ENCODE results near the gene GBP3. TPM values are rescaled to one million over a fixed set of nuclear protein-coding genes. Genes with fewer than 3 reads are reported as not detected.
"Not testable (repeated sequence)": the region's sequence is repeated elsewhere in the genome, so short reads cannot be mapped to it uniquely, and the experiment has no call there.

The GBP3 gene
- total and polyA plus RNA-seq, 10 of the 15 experiments (the other 5 are each of a cell fraction or from before 2014, with no cell fraction given) = 0.21 to 3.1 (median 1.7) TPM

DNA sequence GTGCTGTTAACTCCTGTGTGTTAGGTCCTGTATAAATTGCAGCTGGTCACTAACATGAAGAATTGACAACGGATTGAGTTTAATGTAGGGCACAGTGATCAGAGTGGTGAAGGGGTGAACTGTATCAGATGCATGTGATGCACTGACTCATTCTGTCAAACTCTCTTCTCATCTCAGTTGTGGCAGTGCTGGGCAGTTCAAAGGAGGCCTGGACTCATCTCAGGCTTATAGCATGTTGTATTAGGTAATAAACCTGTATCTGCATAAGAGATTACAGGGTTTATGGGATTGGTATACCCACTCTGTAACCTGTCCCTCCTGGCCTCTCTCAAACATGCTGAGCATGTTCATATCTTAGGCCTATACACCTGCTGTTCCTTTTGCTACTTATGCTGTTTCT lies 12.4 kb upstream of the GBP3 start:
- WGBS (ENCODE audit: insufficient coverage, insufficient replicate concordance, low lambda C conversion rate, missing lambda C conversion rate) = 93% methylated on average over 1 of the region's 1 CpG
- in situ Hi-C loops (cut with MboI) = no loop called here
- no peak for ATAC-seq
- no peaks in the 10 kb centered on the region; the same call in 2 of the 3 replicates for H3K9me3 ChIP-seq (replicated peaks; ENCODE audit: control insufficient read depth, insufficient read depth, low read length)
- H3K36me3 ChIP-seq (ENCODE audit: control insufficient read depth in 2 of 2, insufficient read depth in 2 of 2, low read length in 1 of 2) = no peaks in the 10 kb centered on the region
- H4K20me1 ChIP-seq (ENCODE audit: control insufficient read depth, insufficient read depth) = no peaks in the 10 kb centered on the region
- RAD21 ChIA-PET (ENCODE audit: unreplicated experiment) = no interaction called here
- H3K4me1 ChIP-seq (ENCODE audit: control insufficient read depth, insufficient read depth, low read length) = peaks cover 4% of the 10 kb centered on the region; the same call in 1 of the 2 replicates
- H2AFZ ChIP-seq (ENCODE audit: control insufficient read depth, low read depth, low read length) = no peak overlapping the region
- no peak for FAIRE-seq
- no peak overlapping the region for H3K9ac ChIP-seq (ENCODE audit: control insufficient read depth, insufficient read depth, low read length)
- H3K79me2 ChIP-seq (ENCODE audit: control insufficient read depth, insufficient read depth, low read length) = no peaks in the 10 kb centered on the region
- no peak for DNase-seq (ENCODE audit: low read depth, low spot score)
- POLR2A ChIA-PET = no interaction called here
- no peaks in the 10 kb centered on the region for H3K27me3 ChIP-seq (replicated peaks in 1 of 2; ENCODE audit: control insufficient read depth in 2 of 2, insufficient read depth in 2 of 2, low read length in 1 of 2)
- no peak overlapping the region for H3K4me2 ChIP-seq (ENCODE audit: control insufficient read depth, insufficient read depth)
- intact Hi-C loops (cut with micrococcal nuclease; ENCODE audit: unreplicated experiment) = no loop called here
- BruUV-seq (replicated peaks) = no TSS peak
- no peak overlapping the region for H3K27ac ChIP-seq (ENCODE audit: control insufficient read depth, insufficient read depth)
- TF ChIP-seq, protein P1, sequence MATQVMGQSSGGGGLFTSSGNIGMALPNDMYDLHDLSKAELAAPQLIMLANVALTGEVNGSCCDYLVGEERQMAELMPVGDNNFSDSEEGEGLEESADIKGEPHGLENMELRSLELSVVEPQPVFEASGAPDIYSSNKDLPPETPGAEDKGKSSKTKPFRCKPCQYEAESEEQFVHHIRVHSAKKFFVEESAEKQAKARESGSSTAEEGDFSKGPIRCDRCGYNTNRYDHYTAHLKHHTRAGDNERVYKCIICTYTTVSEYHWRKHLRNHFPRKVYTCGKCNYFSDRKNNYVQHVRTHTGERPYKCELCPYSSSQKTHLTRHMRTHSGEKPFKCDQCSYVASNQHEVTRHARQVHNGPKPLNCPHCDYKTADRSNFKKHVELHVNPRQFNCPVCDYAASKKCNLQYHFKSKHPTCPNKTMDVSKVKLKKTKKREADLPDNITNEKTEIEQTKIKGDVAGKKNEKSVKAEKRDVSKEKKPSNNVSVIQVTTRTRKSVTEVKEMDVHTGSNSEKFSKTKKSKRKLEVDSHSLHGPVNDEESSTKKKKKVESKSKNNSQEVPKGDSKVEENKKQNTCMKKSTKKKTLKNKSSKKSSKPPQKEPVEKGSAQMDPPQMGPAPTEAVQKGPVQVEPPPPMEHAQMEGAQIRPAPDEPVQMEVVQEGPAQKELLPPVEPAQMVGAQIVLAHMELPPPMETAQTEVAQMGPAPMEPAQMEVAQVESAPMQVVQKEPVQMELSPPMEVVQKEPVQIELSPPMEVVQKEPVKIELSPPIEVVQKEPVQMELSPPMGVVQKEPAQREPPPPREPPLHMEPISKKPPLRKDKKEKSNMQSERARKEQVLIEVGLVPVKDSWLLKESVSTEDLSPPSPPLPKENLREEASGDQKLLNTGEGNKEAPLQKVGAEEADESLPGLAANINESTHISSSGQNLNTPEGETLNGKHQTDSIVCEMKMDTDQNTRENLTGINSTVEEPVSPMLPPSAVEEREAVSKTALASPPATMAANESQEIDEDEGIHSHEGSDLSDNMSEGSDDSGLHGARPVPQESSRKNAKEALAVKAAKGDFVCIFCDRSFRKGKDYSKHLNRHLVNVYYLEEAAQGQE (IDR thresholded peaks at IDR 0.05; ENCODE audit: low read depth, low read length) = no peak
- TF ChIP-seq RELA (IDR thresholded peaks at IDR 0.05; ENCODE audit: borderline replicate concordance, partially characterized antibody) = no peak
- TF ChIP-seq RFX5 (IDR thresholded peaks at IDR 0.05; ENCODE audit: low read depth, low read length) = no peak
- SMC1A ChIA-PET (ENCODE audit: uncharacterized antibody, unreplicated experiment) = no interaction called here
- CTCF ChIA-PET = no interaction called here
- no peak overlapping the region for H3K4me3 ChIP-seq

DNA sequence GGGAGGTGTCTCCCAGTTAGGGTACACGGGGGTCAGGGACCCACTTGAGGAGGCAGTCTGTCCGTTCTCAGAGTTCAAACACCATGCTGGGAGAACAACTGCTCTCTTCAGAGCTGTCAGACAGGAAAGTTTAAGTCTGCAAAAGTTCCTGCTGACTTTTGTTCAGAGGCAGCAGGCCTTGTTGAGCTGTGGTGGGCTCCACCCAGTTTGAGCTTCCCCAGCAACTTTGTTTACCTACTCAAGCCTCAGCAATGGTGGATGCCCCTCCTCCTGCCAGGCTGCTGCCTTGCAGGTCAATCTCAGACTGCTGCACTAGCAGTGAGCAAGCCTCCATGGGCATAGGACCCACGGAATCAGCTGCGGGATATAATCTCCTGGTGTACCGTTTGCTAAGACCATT lies 11.3 kb upstream of the GBP3 start:
- H3K79me2 ChIP-seq (ENCODE audit: control insufficient read depth, insufficient read depth, low read length); H3K4me1 ChIP-seq (ENCODE audit: control insufficient read depth, insufficient read depth, low read length); H3K36me3 ChIP-seq (ENCODE audit: control insufficient read depth in 2 of 2, insufficient read depth in 2 of 2, low read length in 1 of 2); POLR2A ChIA-PET; H3K4me2 ChIP-seq (ENCODE audit: control insufficient read depth, insufficient read depth); H3K9ac ChIP-seq (ENCODE audit: control insufficient read depth, insufficient read depth, low read length); intact Hi-C loops (cut with micrococcal nuclease; ENCODE audit: unreplicated experiment); in situ Hi-C loops (cut with MboI); H3K4me3 ChIP-seq; SMC1A ChIA-PET (ENCODE audit: uncharacterized antibody, unreplicated experiment); ATAC-seq; H2AFZ ChIP-seq (ENCODE audit: control insufficient read depth, low read depth, low read length); DNase-seq (ENCODE audit: low read depth, low spot score); BruUV-seq (replicated peaks); RAD21 ChIA-PET (ENCODE audit: unreplicated experiment); H4K20me1 ChIP-seq (ENCODE audit: control insufficient read depth, insufficient read depth); FAIRE-seq; H3K9me3 ChIP-seq (replicated peaks; ENCODE audit: control insufficient read depth, insufficient read depth, low read length); H3K27ac ChIP-seq (ENCODE audit: control insufficient read depth, insufficient read depth); H3K27me3 ChIP-seq (replicated peaks in 1 of 2; ENCODE audit: control insufficient read depth in 2 of 2, insufficient read depth in 2 of 2, low read length in 1 of 2); CTCF ChIA-PET: not testable (repeated sequence)
- 66% methylated on average over 5 of the region's 5 CpGs for WGBS (ENCODE audit: insufficient coverage, insufficient replicate concordance, low lambda C conversion rate, missing lambda C conversion rate)

DNA sequence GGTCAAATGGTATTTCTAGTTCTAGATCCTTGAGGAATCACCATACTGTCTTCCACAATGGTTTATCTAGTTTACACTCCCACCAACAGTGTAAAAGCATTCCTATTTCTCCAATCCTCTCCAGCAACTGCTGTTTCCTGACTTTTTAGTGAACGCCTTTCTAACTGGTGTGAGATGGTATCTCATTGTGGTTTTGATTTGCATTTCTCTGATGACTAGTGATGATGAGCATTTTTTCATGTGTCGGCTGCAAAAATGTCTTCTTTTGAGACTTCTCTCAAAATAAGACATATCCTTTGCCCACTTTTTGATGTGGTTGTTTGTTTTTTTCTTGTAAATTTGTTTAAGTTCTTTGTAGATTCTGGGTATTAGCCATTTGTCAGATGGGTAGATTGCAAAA lies 6.4 kb upstream of the GBP3 start:
- POLR2A ChIA-PET = interaction anchor here (0.6 kb wide), 1 partner anchor 823 kb away, joined by 3 read pairs; no protein-coding TSS in a partner anchor
- H3K4me1 ChIP-seq (ENCODE audit: control insufficient read depth, insufficient read depth, low read length); H3K27ac ChIP-seq (ENCODE audit: control insufficient read depth, insufficient read depth); H3K27me3 ChIP-seq (replicated peaks in 1 of 2; ENCODE audit: control insufficient read depth in 2 of 2, insufficient read depth in 2 of 2, low read length in 1 of 2); SMC1A ChIA-PET (ENCODE audit: uncharacterized antibody, unreplicated experiment); H3K9ac ChIP-seq (ENCODE audit: control insufficient read depth, insufficient read depth, low read length); H3K79me2 ChIP-seq (ENCODE audit: control insufficient read depth, insufficient read depth, low read length); intact Hi-C loops (cut with micrococcal nuclease; ENCODE audit: unreplicated experiment); ATAC-seq; H3K4me3 ChIP-seq; H3K4me2 ChIP-seq (ENCODE audit: control insufficient read depth, insufficient read depth); FAIRE-seq; H3K36me3 ChIP-seq (ENCODE audit: control insufficient read depth in 2 of 2, insufficient read depth in 2 of 2, low read length in 1 of 2); H4K20me1 ChIP-seq (ENCODE audit: control insufficient read depth, insufficient read depth); H3K9me3 ChIP-seq (replicated peaks; ENCODE audit: control insufficient read depth, insufficient read depth, low read length); RAD21 ChIA-PET (ENCODE audit: unreplicated experiment); in situ Hi-C loops (cut with MboI); DNase-seq (ENCODE audit: low read depth, low spot score); H2AFZ ChIP-seq (ENCODE audit: control insufficient read depth, low read depth, low read length); BruUV-seq (replicated peaks); CTCF ChIA-PET: not testable (repeated sequence)
- 85% methylated on average over 2 of the region's 2 CpGs for WGBS (ENCODE audit: insufficient coverage, insufficient replicate concordance, low lambda C conversion rate, missing lambda C conversion rate)
